Chondrocyte (in vitro differentiated cells): ENCODE results near the gene MYH11. TPM values are rescaled to one million over a fixed set of nuclear protein-coding genes. Genes with fewer than 3 reads are reported as not detected.
"Not testable (repeated sequence)": the region's sequence is repeated elsewhere in the genome, so short reads cannot be mapped to it uniquely, and the experiment has no call there.

ENCODE experiments used
- DNase-seq: peaks from one replicate; pipeline ENCODE4 v3.0.0; 2021; ENCODE audit warnings: mixed read lengths, low spot score
- H3K27ac Mint-ChIP-seq: one replicate; pipeline ENCODE4 v1.8.0; 2021; ENCODE audit warnings: mild to moderate bottlenecking, moderate library complexity, mixed read lengths; ENCODE audit not compliant: unreplicated experiment
- H3K27me3 Mint-ChIP-seq: 2 replicates; pipeline ENCODE4 v1.8.0; 2021; ENCODE audit warnings: low read depth, mixed read lengths
- H3K36me3 Mint-ChIP-seq: 2 replicates; pipeline ENCODE4 v1.8.0; 2021; ENCODE audit warnings: low read depth, mixed read lengths
- H3K4me1 Mint-ChIP-seq: 2 replicates; pipeline ENCODE4 v1.8.0; 2021; ENCODE audit warnings: low read depth, mild to moderate bottlenecking, mixed read lengths
- H3K4me3 Mint-ChIP-seq: one replicate; pipeline ENCODE4 v1.8.0; 2021; ENCODE audit warnings: mild to moderate bottlenecking, moderate library complexity, mixed read lengths; ENCODE audit not compliant: unreplicated experiment
- H3K9me3 Mint-ChIP-seq: 2 replicates; pipeline ENCODE4 v1.8.0; 2021; ENCODE audit warnings: low read depth, mixed read lengths
- CTCF ChIP-seq: fragments of 200-600 bp; sonication (generic); IDR thresholded peaks from 2 replicates; pipeline ENCODE4 v1.5.0; 2021; ENCODE audit warnings: antibody characterized with exemption, mild to moderate bottlenecking, moderate library complexity
- total RNA-seq: library from RNA; stranded (reverse); gene quantifications from 3 replicates; pipeline ENCODE4 v1.2.1, GENCODE V29; 2021

Gene MYH11
- total RNA-seq, 1 donor from 2014 or later = 58.3 TPM

DNA sequence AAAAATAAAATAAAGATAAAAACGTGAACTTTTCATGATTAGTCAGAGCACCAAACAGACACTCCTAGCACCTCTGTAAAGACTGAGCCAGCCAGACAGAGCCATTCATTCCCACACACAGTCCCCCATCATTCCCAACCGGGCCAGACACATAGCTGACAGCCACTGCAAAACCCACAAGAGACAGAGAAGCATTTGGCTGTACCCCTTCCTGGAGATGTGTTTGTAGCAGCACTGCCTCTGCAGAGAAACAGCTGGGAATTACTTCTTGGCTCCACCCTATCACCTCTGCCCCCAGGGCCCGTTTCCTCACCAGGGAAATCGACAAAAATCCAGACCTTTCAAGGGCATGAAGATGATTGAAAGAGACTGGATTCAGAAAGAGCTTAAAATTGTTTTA lies 46.4 kb downstream of the MYH11 start:
- peaks cover 70% of the 10 kb centered on the region for H3K4me1 Mint-ChIP-seq
- H3K27me3 Mint-ChIP-seq = no peaks in the 10 kb centered on the region
- DNase-seq = no peak
- no peak for TF ChIP-seq CTCF
- H3K4me3 Mint-ChIP-seq = no peak overlapping the region
- H3K36me3 Mint-ChIP-seq = peaks cover 1% of the 10 kb centered on the region
- H3K27ac Mint-ChIP-seq = peak overlapping the region; percentile 80
- H3K9me3 Mint-ChIP-seq = peaks cover 2% of the 10 kb centered on the region

- peak overlapping the region; percentile 65 for H3K27ac Mint-ChIP-seq
- not testable (repeated sequence) for H3K36me3 Mint-ChIP-seq, H3K4me3 Mint-ChIP-seq, H3K27me3 Mint-ChIP-seq, H3K9me3 Mint-ChIP-seq
- peak; percentile 21 for DNase-seq
- peaks cover 64% of the 10 kb centered on the region for H3K4me1 Mint-ChIP-seq
Measured at GRCh38 chr16:15809297-15809696, 47.5 kb downstream of the MYH11 start.

GRCh38 chr16:15808071-15808470 lies 48.8 kb downstream of the MYH11 start:
- no peaks in the 10 kb centered on the region for H3K9me3 Mint-ChIP-seq
- no peaks in the 10 kb centered on the region for H3K27me3 Mint-ChIP-seq
- H3K4me1 Mint-ChIP-seq = peaks cover 60% of the 10 kb centered on the region
- peak overlapping the region; percentile 80 for H3K27ac Mint-ChIP-seq
- peak; percentile 69 for DNase-seq
- H3K36me3 Mint-ChIP-seq = no peaks in the 10 kb centered on the region
- no peak for TF ChIP-seq CTCF
- no peak overlapping the region for H3K4me3 Mint-ChIP-seq

- H3K4me1 Mint-ChIP-seq = peaks cover 58% of the 10 kb centered on the region
- peak; percentile 59 for DNase-seq
- no peaks in the 10 kb centered on the region for H3K27me3 Mint-ChIP-seq
- H3K4me3 Mint-ChIP-seq = no peak overlapping the region
- peak overlapping the region; percentile 80 for H3K27ac Mint-ChIP-seq
- TF ChIP-seq CTCF = no peak
- H3K36me3 Mint-ChIP-seq = no peaks in the 10 kb centered on the region
- H3K9me3 Mint-ChIP-seq = no peaks in the 10 kb centered on the region
Measured at GRCh38 chr16:15807603-15808009, 49.2 kb downstream of the MYH11 start.

GRCh38 chr16:15803618-15804017 lies 53.2 kb downstream of the MYH11 start:
- Mint-ChIP-seq H3K36me3 (peaks cover 2% of the 10 kb centered on the region), H3K27ac (no peak overlapping the region), H3K9me3 (peaks cover 2% of the 10 kb centered on the region), H3K4me3 (no peak overlapping the region), H3K27me3 (peaks cover 5% of the 10 kb centered on the region), H3K4me1 (peaks cover 23% of the 10 kb centered on the region)
- peak; percentile 52 for DNase-seq
- no peak for TF ChIP-seq CTCF

GRCh38 chr16:15799851-15800495 lies 56.9 kb downstream of the MYH11 start:
- Mint-ChIP-seq H3K27me3 (peaks cover 5% of the 10 kb centered on the region), H3K36me3 (peaks cover 10% of the 10 kb centered on the region), H3K4me1 (no peaks in the 10 kb centered on the region), H3K27ac (no peak overlapping the region), H3K4me3 (no peak overlapping the region), H3K9me3 (peaks cover 10% of the 10 kb centered on the region)
- TF ChIP-seq CTCF = no peak
- peak; percentile 3 for DNase-seq
